OCI-LY7 (cell line): ENCODE data around the gene CRIP1. TPM values are rescaled to one million over a fixed set of nuclear protein-coding genes. Genes with fewer than 3 reads are reported as not detected.
A peak's percentile ranks its signal among the peaks of the same experiment; 100 is the strongest.

Experiments
- BruUV-seq: library from RNA; stranded (reverse); fragments of 400-500 nt; replicated peaks from 2 replicates; lab custom pipeline; 2021; lab: Mats Ljungman, UMichigan
- CTCF ChIA-PET: fragments of 300-600 bp; sonication (Branson Sonifier 250); formaldehyde crosslinking; loops from one replicate; lab custom pipeline; 2022; ENCODE audit warnings: antibody characterized with exemption; ENCODE audit not compliant: unreplicated experiment; lab: Charles Lee
- POLR2A ChIA-PET: fragments of 300-600 bp; sonication (Branson Sonifier 250); formaldehyde crosslinking; loops from one replicate; lab custom pipeline; 2022; ENCODE audit warnings: antibody characterized with exemption; lab: Charles Lee
- DNase-seq: peaks from one replicate; pipeline ENCODE4 v3.0.0-alpha.2; 2015; ENCODE audit warnings: low spot score
- H2AFZ ChIP-seq: fragments of 200-600 bp; sonication (generic), shearing (Covaris generic); 2 replicates; pipeline ENCODE4 v1.6.1; 2014; ENCODE audit warnings: mild to moderate bottlenecking, antibody characterized with exemption, low read length, moderate library complexity
- H3K27ac ChIP-seq: fragments of 200-600 bp; sonication (generic); 2 replicates; pipeline ENCODE4 v1.5.1; 2014; ENCODE audit warnings: mixed run types, low read depth, mild to moderate bottlenecking, moderate library complexity, low read length, inconsistent platforms; ENCODE audit not compliant: poor library complexity, severe bottlenecking
- H3K36me3 ChIP-seq: fragments of 200-600 bp; sonication (generic); 2 replicates; pipeline ENCODE4 v1.6.1; 2014; ENCODE audit warnings: mild to moderate bottlenecking, antibody characterized with exemption, low read length, moderate library complexity, mixed read lengths; ENCODE audit not compliant: insufficient read depth
- H3K4me1 ChIP-seq: fragments of 200-600 bp; sonication (generic); 2 replicates; pipeline ENCODE4 v1.5.1; 2014; ENCODE audit warnings: mild to moderate bottlenecking, low read length; ENCODE audit not compliant: insufficient read depth, poor library complexity, severe bottlenecking
- H3K4me2 ChIP-seq: fragments of 200-600 bp; sonication (generic); 2 replicates; pipeline ENCODE4 v1.6.1; 2014; ENCODE audit warnings: mild to moderate bottlenecking, low read length
- H3K4me3 ChIP-seq: fragments of 200-600 bp; sonication (generic); 2 replicates; pipeline ENCODE4 v1.5.1; 2014; ENCODE audit warnings: mild to moderate bottlenecking, low read depth, low read length; ENCODE audit not compliant: poor library complexity, severe bottlenecking
- H3K79me2 ChIP-seq: fragments of 200-600 bp; sonication (generic); 2 replicates; pipeline ENCODE4 v1.6.1; 2016; ENCODE audit warnings: low read depth, mild to moderate bottlenecking, low read length, moderate library complexity, mixed read lengths; ENCODE audit not compliant: insufficient read depth
- H3K9me2 ChIP-seq: fragments of 200-600 bp; sonication (generic); 2 replicates; pipeline ENCODE4 v1.6.1; 2016; ENCODE audit warnings: mild to moderate bottlenecking, low read length, mixed read lengths; ENCODE audit not compliant: insufficient read depth
- H3K9me3 ChIP-seq: fragments of 200-600 bp; sonication (generic); 2 replicates; pipeline ENCODE4 v1.6.1; 2014; ENCODE audit warnings: mild to moderate bottlenecking, mixed run types, low read length, mixed read lengths
- H4K20me1 ChIP-seq: fragments of 200-600 bp; sonication (generic); 2 replicates; pipeline ENCODE4 v1.6.1; 2014; ENCODE audit warnings: mild to moderate bottlenecking, antibody characterized with exemption, low read length, moderate library complexity, mixed read lengths; ENCODE audit not compliant: insufficient read depth
- EZH2phosphoT487 ChIP-seq: fragments of 200-600 bp; sonication (generic); IDR thresholded peaks from 2 replicates; pipeline ENCODE4 v1.6.1; 2018; ENCODE audit warnings: low read depth, borderline replicate concordance, mild to moderate bottlenecking, mixed run types, antibody characterized with exemption, low read length, moderate library complexity, mixed read lengths
- intact Hi-C: fragments of 100-400 bp; cut with micrococcal nuclease; formaldehyde crosslinking; loops from one replicate; pipeline ENCODE4 v1.10.0; 2022; ENCODE audit not compliant: unreplicated experiment
- total RNA-seq, 2 experiments: library from RNA; depleted of rRNA in 1 of 2; stranded (reverse); fragments of >200 nt in 1 of 2; shearing (Covaris generic) in 1 of 2; gene quantifications; 2 replicates each; pipeline ENCODE4 v1.2.3, GENCODE V29; 2014 to 2022
- TF ChIP-seq, protein P1 (sequence below): fragments of 200-600 bp; sonication (generic); conservative IDR thresholded peaks from 2 replicates; pipeline ENCODE4 v1.5.1; 2014; ENCODE audit warnings: mild to moderate bottlenecking, antibody characterized with exemption, low read length, moderate library complexity, mixed read lengths

The CRIP1 gene
- total RNA-seq, 2 experiments from 2014 or later = 4.6 TPM; not detected in 1

GRCh38 chr14:105442125-105442524 lies 44.6 kb upstream of the CRIP1 start:
- H3K9me3 ChIP-seq = no peaks in the 10 kb centered on the region
- H3K27ac ChIP-seq = no peak overlapping the region
- no peak for DNase-seq
- H3K4me2 ChIP-seq = no peak overlapping the region
- POLR2A ChIA-PET = no interaction called here
- TF ChIP-seq, protein P1, sequence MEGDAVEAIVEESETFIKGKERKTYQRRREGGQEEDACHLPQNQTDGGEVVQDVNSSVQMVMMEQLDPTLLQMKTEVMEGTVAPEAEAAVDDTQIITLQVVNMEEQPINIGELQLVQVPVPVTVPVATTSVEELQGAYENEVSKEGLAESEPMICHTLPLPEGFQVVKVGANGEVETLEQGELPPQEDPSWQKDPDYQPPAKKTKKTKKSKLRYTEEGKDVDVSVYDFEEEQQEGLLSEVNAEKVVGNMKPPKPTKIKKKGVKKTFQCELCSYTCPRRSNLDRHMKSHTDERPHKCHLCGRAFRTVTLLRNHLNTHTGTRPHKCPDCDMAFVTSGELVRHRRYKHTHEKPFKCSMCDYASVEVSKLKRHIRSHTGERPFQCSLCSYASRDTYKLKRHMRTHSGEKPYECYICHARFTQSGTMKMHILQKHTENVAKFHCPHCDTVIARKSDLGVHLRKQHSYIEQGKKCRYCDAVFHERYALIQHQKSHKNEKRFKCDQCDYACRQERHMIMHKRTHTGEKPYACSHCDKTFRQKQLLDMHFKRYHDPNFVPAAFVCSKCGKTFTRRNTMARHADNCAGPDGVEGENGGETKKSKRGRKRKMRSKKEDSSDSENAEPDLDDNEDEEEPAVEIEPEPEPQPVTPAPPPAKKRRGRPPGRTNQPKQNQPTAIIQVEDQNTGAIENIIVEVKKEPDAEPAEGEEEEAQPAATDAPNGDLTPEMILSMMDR = no peak
- TF ChIP-seq EZH2phosphoT487 = no peak
- H3K79me2 ChIP-seq = peaks cover 15% of the 10 kb centered on the region
- TSS peak; percentile 51 for BruUV-seq
- H3K4me3 ChIP-seq = no peak overlapping the region
- intact Hi-C loops = no loop called here
- H3K36me3 ChIP-seq = peaks cover 61% of the 10 kb centered on the region
- no peaks in the 10 kb centered on the region for H3K4me1 ChIP-seq
- H3K9me2 ChIP-seq = no peaks in the 10 kb centered on the region
- no peak overlapping the region for H2AFZ ChIP-seq
- 0 out of 2 replicates have a peak, but pooled peaks cover 6% of the 10 kb centered on the region for H4K20me1 ChIP-seq
- CTCF ChIA-PET = no interaction called here

- Histone ChIP-seq H4K20me1 (0 out of 2 replicates have a peak, but pooled peaks cover 3% of the 10 kb centered on the region), H3K36me3 (peaks cover 54% of the 10 kb centered on the region), H3K4me3 (no peak overlapping the region), H2AFZ (no peak overlapping the region), H3K9me2 (no peaks in the 10 kb centered on the region), H3K9me3 (no peaks in the 10 kb centered on the region), H3K4me2 (no peak overlapping the region), H3K4me1 (no peaks in the 10 kb centered on the region), H3K27ac (no peak overlapping the region), H3K79me2 (peaks cover 9% of the 10 kb centered on the region)
- intact Hi-C loops = no loop called here
- no TSS peak for BruUV-seq
- ChIA-PET CTCF (no interaction called here), POLR2A (no interaction called here)
- no peak for TF ChIP-seq EZH2phosphoT487
- TF ChIP-seq, protein P1 = no peak
- no peak for DNase-seq
These were observed 43.9 kb upstream of the CRIP1 start for GRCh38 chr14:105442834-105443233.

GRCh38 chr14:105444859-105445258 lies 41.8 kb upstream of the CRIP1 start:
- TF ChIP-seq, protein P1 = no peak
- TF ChIP-seq EZH2phosphoT487 = no peak
- no TSS peak for BruUV-seq
- Histone ChIP-seq H3K36me3 (peaks cover 38% of the 10 kb centered on the region), H3K9me2 (no peaks in the 10 kb centered on the region), H4K20me1 (no peaks in the 10 kb centered on the region), H3K27ac (no peak overlapping the region), H3K4me2 (no peak overlapping the region), H3K4me1 (no peaks in the 10 kb centered on the region), H2AFZ (no peak overlapping the region), H3K79me2 (no peaks in the 10 kb centered on the region), H3K9me3 (no peaks in the 10 kb centered on the region), H3K4me3 (no peak overlapping the region)
- no peak for DNase-seq
- intact Hi-C loops = no loop called here
- ChIA-PET POLR2A (no interaction called here), CTCF (no interaction called here)
